Natural killer cell (primary cell): ENCODE measurements around the gene ASIC1. TPM values are rescaled to one million over a fixed set of nuclear protein-coding genes. Genes with fewer than 3 reads are reported as not detected.

ENCODE experiments used
- ATAC-seq, 3 donors: fragments of 150-1000 bp in 2 of 3; fragments of 200-7000 bp in 1 of 3; cut with Tn5 transposase; 1 replicate in 1 of 3; 2 replicates in 2 of 3; pipeline ENCODE4 v1.10.0; 2021; ENCODE audit warnings: mild to moderate bottlenecking in 2 of 3, moderate library complexity in 2 of 3
- DNase-seq, 2 donors: peaks; one replicate each; pipeline versions ENCODE4 v3.0.0 to v3.0.0-alpha.2; 2013 to 2021; ENCODE audit warnings: mixed read lengths in 1 of 2
- H3K27ac ChIP-seq: one replicate; pipeline ENCODE4 v1.5.1; 2013; ENCODE audit warnings: mild to moderate bottlenecking, low read length
- H3K27me3 ChIP-seq: one replicate; pipeline ENCODE4 v1.6.1; 2013; ENCODE audit warnings: low read length; ENCODE audit not compliant: control insufficient read depth, insufficient read depth
- H3K36me3 ChIP-seq: one replicate; pipeline ENCODE4 v1.6.1; 2013; ENCODE audit warnings: low read length; ENCODE audit not compliant: control insufficient read depth, insufficient read depth
- H3K4me1 ChIP-seq: one replicate; pipeline ENCODE4 v1.6.1; 2013; ENCODE audit warnings: low read length; ENCODE audit not compliant: control insufficient read depth, insufficient read depth
- H3K4me3 ChIP-seq: one replicate; pipeline ENCODE4 v1.5.1; 2013; ENCODE audit warnings: low read length
- H3K9me3 ChIP-seq: one replicate; pipeline ENCODE4 v1.6.1; 2013; ENCODE audit warnings: low read length; ENCODE audit not compliant: control insufficient read depth, insufficient read depth
- H3K27ac Mint-ChIP-seq, 2 donors: one replicate each; pipeline ENCODE4 v1.8.0; 2022; ENCODE audit warnings: mild to moderate bottlenecking in 2 of 2, mixed read lengths in 2 of 2, moderate library complexity in 1 of 2
- H3K27me3 Mint-ChIP-seq, 2 donors: one replicate each; pipeline ENCODE4 v1.8.0; 2022; ENCODE audit warnings: low read depth in 2 of 2, mixed read lengths in 2 of 2
- H3K36me3 Mint-ChIP-seq: one replicate; pipeline ENCODE4 v1.8.0; 2022; ENCODE audit warnings: mixed read lengths
- H3K4me1 Mint-ChIP-seq, 2 donors: one replicate each; pipeline ENCODE4 v1.8.0; 2022; ENCODE audit warnings: mixed read lengths in 2 of 2
- H3K4me3 Mint-ChIP-seq: one replicate; pipeline ENCODE4 v1.8.0; 2022; ENCODE audit warnings: mild to moderate bottlenecking, moderate library complexity, mixed read lengths
- H3K9me3 Mint-ChIP-seq, 2 donors: one replicate each; pipeline ENCODE4 v1.8.0; 2022; ENCODE audit warnings: mixed read lengths in 2 of 2
- CTCF ChIP-seq: fragments of 200-600 bp; IDR thresholded peaks from one replicate; pipeline ENCODE4 v1.8.0; 2022; ENCODE audit warnings: antibody characterized with exemption
- WGBS: methylation state at CpG from one replicate; pipeline ENCODE4 v1.1.7; 2013; ENCODE audit warnings: missing lambda C conversion rate; ENCODE audit not compliant: insufficient coverage; 5-methylcytosine and 5-hydroxymethylcytosine counted together
- intact Hi-C: fragments of 100-400 bp; cut with micrococcal nuclease; formaldehyde crosslinking; loops from one replicate; pipeline ENCODE4 v1.14.2; 2022
- total RNA-seq, 4 donors: library from RNA; stranded (reverse); fragments of 120-200 nt in 1 of 4; gene quantifications; one replicate each; pipeline versions ENCODE4 v1.2.3 to v1.2.4, GENCODE V29; 2013 to 2022

Gene ASIC1
- total RNA-seq, 3 donors from 2014 or later (not counting 1 experiment from before 2014, with no cell fraction given): 0.21 TPM; not detected in 2

- H3K36me3 ChIP-seq: peaks cover 51% of the 10 kb centered on the region
- H3K4me1 ChIP-seq: no peaks in the 10 kb centered on the region
- intact Hi-C loops: no loop called here
- H3K27me3 Mint-ChIP-seq: peaks cover 0 to 1% of the 10 kb centered on the region in 2 donors
- ATAC-seq: no peak
- no peaks in the 10 kb centered on the region for H3K4me1 Mint-ChIP-seq
- peaks cover 29% of the 10 kb centered on the region for H3K36me3 Mint-ChIP-seq
- no peak overlapping the region for H3K4me3 ChIP-seq
- no peak overlapping the region for H3K4me3 Mint-ChIP-seq
- H3K27ac ChIP-seq: no peak overlapping the region
- no peaks in the 10 kb centered on the region for H3K27me3 ChIP-seq
- DNase-seq: no peak
- no peaks in the 10 kb centered on the region for H3K9me3 Mint-ChIP-seq
- no peak for TF ChIP-seq CTCF
- H3K9me3 ChIP-seq: no peaks in the 10 kb centered on the region
- H3K27ac Mint-ChIP-seq: peak overlapping the region; percentile 21 to 23
- 95% methylated on average over 3 of the region's 3 CpGs for WGBS
Measured at GRCh38 chr12:50100561-50100960, 43.2 kb downstream of the ASIC1 start.

- no peak for DNase-seq
- H3K4me3 Mint-ChIP-seq: no peak overlapping the region
- Histone ChIP-seq H3K27ac (no peak overlapping the region), H3K4me3 (no peak overlapping the region), H3K27me3 (no peaks in the 10 kb centered on the region), H3K9me3 (no peaks in the 10 kb centered on the region), H3K4me1 (no peaks in the 10 kb centered on the region), H3K36me3 (peaks cover 40% of the 10 kb centered on the region)
- peak overlapping the region in 1 of 2 donors; percentile 16 for H3K27ac Mint-ChIP-seq
- H3K36me3 Mint-ChIP-seq: peaks cover 18% of the 10 kb centered on the region
- ATAC-seq: no peak
- H3K9me3 Mint-ChIP-seq: no peaks in the 10 kb centered on the region
- H3K27me3 Mint-ChIP-seq: peaks cover 0 to 3% of the 10 kb centered on the region in 2 donors
- H3K4me1 Mint-ChIP-seq: no peaks in the 10 kb centered on the region
- intact Hi-C loops: no loop called here
- no peak for TF ChIP-seq CTCF
- 98% methylated on average over 3 of the region's 3 CpGs for WGBS
Measured at GRCh38 chr12:50101663-50102062, 44.3 kb downstream of the ASIC1 start.

GRCh38 chr12:50102131-50102531 is 44.7 kb downstream of the ASIC1 start:
- Histone ChIP-seq H3K4me3 (no peak overlapping the region), H3K4me1 (no peaks in the 10 kb centered on the region), H3K27ac (no peak overlapping the region), H3K27me3 (no peaks in the 10 kb centered on the region), H3K9me3 (no peaks in the 10 kb centered on the region), H3K36me3 (peaks cover 35% of the 10 kb centered on the region)
- Mint-ChIP-seq H3K27me3 (peaks cover 0 to 3% of the 10 kb centered on the region in 2 donors), H3K36me3 (peaks cover 15% of the 10 kb centered on the region), H3K4me1 (no peaks in the 10 kb centered on the region), H3K4me3 (no peak overlapping the region), H3K27ac (peak overlapping the region; percentile 16 to 52), H3K9me3 (no peaks in the 10 kb centered on the region)
- ATAC-seq (no peak), DNase-seq (no peak)
- 100% methylated on average over 1 of the region's 2 CpGs for WGBS
- intact Hi-C loops: no loop called here
- TF ChIP-seq CTCF: no peak

- no peak overlapping the region for H3K4me3 Mint-ChIP-seq
- no peaks in the 10 kb centered on the region for H3K9me3 Mint-ChIP-seq
- peaks cover 15% of the 10 kb centered on the region for H3K36me3 Mint-ChIP-seq
- peaks cover 0 to 3% of the 10 kb centered on the region in 2 donors for H3K27me3 Mint-ChIP-seq
- TF ChIP-seq CTCF: no peak
- intact Hi-C loops: no loop called here
- no peaks in the 10 kb centered on the region for H3K4me1 ChIP-seq
- H3K9me3 ChIP-seq: no peaks in the 10 kb centered on the region
- DNase-seq (no peak), ATAC-seq (no peak)
- H3K4me3 ChIP-seq: no peak overlapping the region
- H3K27ac ChIP-seq: no peak overlapping the region
- H3K4me1 Mint-ChIP-seq: no peaks in the 10 kb centered on the region
- no peaks in the 10 kb centered on the region for H3K27me3 ChIP-seq
- H3K27ac Mint-ChIP-seq: peak overlapping the region in 1 of 2 donors; percentile 52
- 86% methylated on average over 8 of the region's 8 CpGs for WGBS
- H3K36me3 ChIP-seq: peaks cover 31% of the 10 kb centered on the region
Measured at GRCh38 chr12:50102646-50103309, 45.4 kb downstream of the ASIC1 start.
